Mesenteric fat pad (tissue), 1 donor: ENCODE results near the gene EMC8. TPM values are rescaled to one million over a fixed set of nuclear protein-coding genes. Genes with fewer than 3 reads are reported as not detected.

Experiments used
- DNase-seq: peaks from one replicate; pipeline ENCODE4 v3.0.0-alpha.2; 2020; ENCODE audit warnings: low spot score
- microRNA-seq: library from miRNA; unstranded; fragments of <30 nt; microRNA quantifications from one replicate; pipeline ENCODE4 v1.2.0, GENCODE V29; 2020; ENCODE audit warnings: borderline number of aligned reads
- total RNA-seq: library from RNA; stranded (reverse); fragmentation: NEBNext Ultra II Directional; extraction: Animal tissue kit (Norgen Biotek cat#: 25700); gene quantifications from one replicate; pipeline ENCODE4 v1.2.1, GENCODE V29; 2021
- donor health status: DM: yes; HTN: yes; CAD: no.

The EMC8 gene
- total RNA-seq, 1 donor from 2014 or later, result 31.5 TPM

DNA sequence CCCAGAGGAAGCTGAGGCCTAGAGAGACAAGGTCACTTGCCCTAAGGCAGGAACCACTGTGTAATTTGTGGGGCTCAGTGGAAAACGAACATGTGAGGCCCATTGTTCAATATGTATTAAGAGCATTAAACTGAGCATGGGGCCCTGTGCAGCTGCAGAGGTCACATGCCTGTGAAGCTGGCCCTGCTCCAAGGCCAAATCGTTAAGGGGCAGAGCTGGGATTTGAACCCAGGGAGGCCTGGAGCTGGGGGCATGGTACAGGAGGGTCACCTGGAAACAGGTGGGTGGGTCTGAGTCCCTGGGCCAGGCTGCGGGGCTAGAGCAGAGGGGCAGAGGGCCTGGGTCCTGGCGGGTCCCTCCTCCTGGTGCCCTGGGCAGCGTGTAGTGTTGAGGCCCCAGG is 68.2 kb downstream of the EMC8 start:
- DNase-seq, result no peak

DNA sequence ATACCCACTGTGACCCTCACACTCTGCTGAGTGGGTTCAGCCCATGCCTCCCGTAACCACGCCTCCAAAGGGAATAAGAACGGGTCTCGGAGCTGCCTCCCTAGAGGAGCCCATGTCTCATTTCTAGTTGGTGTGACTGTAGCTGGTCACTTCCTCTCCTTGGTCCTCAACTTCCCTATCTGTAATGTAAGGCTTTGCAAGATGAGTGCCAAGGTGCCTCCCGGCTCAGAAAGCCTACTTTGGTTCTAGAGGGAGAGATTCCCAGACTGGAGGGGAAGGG is 69.2 kb downstream of the EMC8 start:
- no peak for DNase-seq

DNA sequence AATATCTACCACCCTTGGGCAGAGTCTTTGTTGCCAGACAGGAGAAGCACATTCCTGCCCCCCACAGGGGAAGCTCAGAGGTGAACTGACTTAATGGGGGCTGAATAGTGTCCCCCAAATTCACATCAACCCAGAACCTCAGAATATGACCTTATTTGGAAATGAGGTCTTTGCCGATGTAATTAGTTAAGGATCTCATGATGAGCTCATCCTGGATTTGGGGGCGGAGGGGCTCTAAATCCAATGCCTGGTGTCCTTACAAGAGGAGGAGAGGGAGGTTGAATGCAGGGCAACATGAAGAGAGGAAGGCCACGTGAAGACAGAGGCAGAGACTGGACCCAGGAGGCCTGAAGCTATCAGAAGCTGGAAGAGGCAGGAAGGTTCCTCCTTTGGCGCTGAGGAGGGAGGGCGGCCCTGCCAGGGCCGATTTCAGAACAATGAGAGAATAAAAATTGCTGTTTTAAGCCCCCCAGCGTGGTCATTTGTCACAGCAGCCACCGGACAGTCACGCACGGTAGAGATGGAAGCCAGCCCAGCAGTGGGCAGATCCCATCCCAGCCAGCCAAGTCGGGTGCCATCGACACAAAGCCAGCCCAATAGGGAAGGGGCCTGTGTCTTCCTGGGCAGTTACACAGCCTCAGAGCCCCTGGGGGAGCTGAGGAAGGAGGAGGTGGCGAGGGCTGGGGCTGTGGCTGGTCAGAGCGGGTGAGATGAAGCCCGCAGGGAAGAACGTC is 69.7 kb downstream of the EMC8 start:
- no peak for DNase-seq

DNA sequence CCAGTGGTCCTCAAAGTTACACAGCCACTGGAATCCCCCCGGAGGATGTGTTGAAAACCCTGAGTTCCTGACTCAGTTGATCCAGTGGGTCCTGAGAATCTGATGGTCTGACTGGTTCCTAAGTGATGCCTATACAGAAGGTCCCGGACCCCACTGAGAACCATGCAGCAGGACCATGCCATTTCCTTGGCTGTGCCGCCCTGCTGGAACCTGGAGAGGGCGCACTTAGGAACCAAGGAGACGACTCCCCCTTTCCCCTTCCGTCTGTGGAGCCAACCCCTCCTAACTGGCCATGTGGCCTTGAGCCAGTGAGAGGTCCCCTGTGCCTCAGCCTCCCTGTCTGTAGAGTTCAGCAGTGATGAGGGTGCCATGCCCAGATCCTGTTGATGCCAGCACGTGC is 70.5 kb downstream of the EMC8 start:
- DNase-seq, result no peak

Small RNA genes within 50 kb of the gene (microRNA-seq; reads per million reads assigned to microRNA genes)
- not detected for gene MIR1910

Other genes with a start within 250 kb of the EMC8 start
- gene GSE1, start 186.2 kb downstream of the EMC8 start, total RNA-seq, result 129 TPM
- gene GINS2, start 110.6 kb downstream of the EMC8 start, total RNA-seq, result 0.32 TPM
- 3.1 TPM for gene C16orf74, start 48.4 kb downstream of the EMC8 start, total RNA-seq
- 419 TPM for gene COX4I1, start 151 bp upstream of the EMC8 start, total RNA-seq
- 112 TPM for gene IRF8, start 99.6 kb upstream of the EMC8 start, total RNA-seq